ENCODE results near the gene PARP6.

DNA sequence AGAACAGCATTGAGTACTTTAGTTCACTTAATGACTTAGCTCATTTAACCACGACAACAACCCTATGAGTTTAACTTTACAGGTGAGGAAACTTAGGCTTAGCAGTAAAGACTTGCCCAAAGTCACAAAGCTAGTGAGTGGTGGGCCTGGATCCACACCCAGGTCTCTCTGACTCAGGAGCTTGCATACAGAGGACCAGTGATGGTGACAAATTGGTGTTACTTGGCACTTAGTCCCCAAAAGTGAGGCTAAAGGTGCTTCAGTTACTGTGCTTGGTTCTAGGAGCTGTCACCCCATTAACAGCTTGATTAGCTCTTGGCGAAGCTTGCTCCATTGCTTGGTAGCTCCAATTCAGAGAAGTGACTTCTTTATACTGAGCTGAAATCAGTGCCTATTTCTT lies 41.5 kb upstream of the PARP6 start:
- no peak for TF ChIP-seq RAD21 (IDR thresholded peaks at IDR 0.05; ENCODE audit: low read depth)
- TF ChIP-seq EP300 (IDR thresholded peaks at IDR 0.05; ENCODE audit: borderline replicate concordance) = no peak
- no peak for TF ChIP-seq REST (IDR thresholded peaks at IDR 0.05; ENCODE audit: low read depth)
- TF ChIP-seq, protein P1, sequence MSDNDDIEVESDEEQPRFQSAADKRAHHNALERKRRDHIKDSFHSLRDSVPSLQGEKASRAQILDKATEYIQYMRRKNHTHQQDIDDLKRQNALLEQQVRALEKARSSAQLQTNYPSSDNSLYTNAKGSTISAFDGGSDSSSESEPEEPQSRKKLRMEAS (IDR thresholded peaks at IDR 0.05) = no peak
- TF ChIP-seq CEBPB (IDR thresholded peaks at IDR 0.05) = no peak

All from Ishikawa (cell line).